Activated CD4-positive, alpha-beta T cell treated with anti-CD3 and anti-CD28 coated beads, Interleukin-2, amount 50 U/mL, for 4 hours (primary cell): ENCODE results near the gene PLA2G15.

ENCODE experiments used
- DNase-seq, 2 experiments: peaks; one replicate each; pipeline ENCODE4 v3.0.0-alpha.2; 2020

The PLA2G15 gene

GRCh38 chr16:68255712-68256111 is 10.5 kb downstream of the PLA2G15 start:
- DNase-seq: no peak

- no peak for DNase-seq
Measured at GRCh38 chr16:68257251-68257905, 12.2 kb downstream of the PLA2G15 start.

GRCh38 chr16:68257906-68258800 is 13.0 kb downstream of the PLA2G15 start:
- no peak for DNase-seq

- DNase-seq: no peak
Measured at GRCh38 chr16:68259007-68259825, 14.0 kb downstream of the PLA2G15 start.

DNA sequence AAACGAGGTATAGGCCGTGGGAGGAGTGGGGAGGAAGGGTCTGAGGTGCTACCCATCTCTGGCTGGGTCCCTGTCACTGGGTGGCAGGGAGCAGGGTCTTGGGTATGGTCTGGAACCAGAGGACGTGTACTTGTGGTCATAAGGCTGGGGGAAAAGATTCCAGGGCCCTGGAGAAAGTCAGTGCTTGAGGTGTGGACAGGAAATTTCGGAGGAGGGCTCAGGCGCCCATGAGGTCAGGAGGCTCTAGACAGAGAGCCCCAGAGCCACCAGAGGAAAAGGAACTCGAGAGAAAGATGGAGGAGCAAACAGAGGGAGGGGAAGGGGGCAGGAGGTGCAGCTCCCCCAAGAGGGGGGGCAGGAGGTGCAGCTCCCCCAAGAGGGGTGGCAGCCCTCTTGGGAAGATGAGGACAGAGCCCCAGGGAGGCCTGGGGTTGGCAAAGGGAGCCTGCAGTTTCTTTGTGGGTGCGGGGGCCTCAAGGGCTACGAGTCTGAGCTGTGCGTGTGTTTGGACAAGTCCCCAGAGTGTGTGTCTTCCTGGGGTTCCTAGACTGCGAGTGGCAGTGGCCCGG is 18.5 kb downstream of the PLA2G15 start:
- DNase-seq: no peak

- DNase-seq: peak; percentile 79 to 81
Measured at GRCh38 chr16:68264128-68265077, 19.2 kb downstream of the PLA2G15 start, which contains the start of gene SLC7A6. Gene SLC7A6 (plus strand): TSS chr16:68264526. CDS start chr16:68274727, 10,201 bp downstream.

- peak; percentile 51 to 53 for DNase-seq
Measured at GRCh38 chr16:68265078-68265920, 20.1 kb downstream of the PLA2G15 start.

GRCh38 chr16:68267612-68268405 is 22.6 kb downstream of the PLA2G15 start:
- no peak for DNase-seq

DNA sequence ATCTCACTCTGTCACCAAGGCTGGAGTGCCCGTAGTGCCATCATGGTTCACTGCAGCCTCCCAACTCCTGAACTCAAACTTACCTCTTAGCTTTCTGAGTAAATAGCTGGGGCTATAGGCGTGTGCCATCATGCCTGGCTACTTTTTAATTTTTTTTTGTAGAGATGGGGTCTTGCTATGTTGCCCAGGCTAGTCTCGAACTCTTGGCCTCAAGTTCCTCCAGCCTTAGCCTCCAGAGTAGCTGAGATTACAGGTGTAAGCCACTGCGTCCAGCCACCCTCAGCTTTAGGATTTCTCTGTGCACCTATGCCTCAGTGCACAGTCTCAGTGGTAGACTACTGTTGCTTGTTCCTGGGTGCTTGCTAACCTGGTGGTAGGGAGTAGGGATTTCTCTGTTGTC is 24.6 kb downstream of the PLA2G15 start:
- DNase-seq: no peak

DNA sequence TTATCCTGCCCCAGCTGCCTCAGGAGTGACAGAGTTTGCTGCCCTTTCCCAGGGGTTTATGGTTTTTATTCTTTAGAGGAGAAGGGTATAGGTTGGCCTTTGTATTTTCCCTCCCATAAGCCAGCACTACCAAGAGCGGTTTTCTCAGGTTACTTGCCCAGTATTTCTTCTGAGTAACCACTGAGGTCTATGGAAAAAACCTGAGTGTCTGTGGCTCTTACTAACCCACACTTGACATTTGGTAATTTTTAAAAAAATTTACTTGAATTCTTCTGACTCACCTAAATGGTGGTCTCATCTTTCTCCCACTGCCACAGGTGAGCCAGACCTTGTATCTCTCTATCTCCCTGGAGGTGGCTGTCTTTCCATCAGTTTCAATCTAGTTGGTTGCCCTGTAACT is 25.2 kb downstream of the PLA2G15 start:
- DNase-seq: no peak

DNA sequence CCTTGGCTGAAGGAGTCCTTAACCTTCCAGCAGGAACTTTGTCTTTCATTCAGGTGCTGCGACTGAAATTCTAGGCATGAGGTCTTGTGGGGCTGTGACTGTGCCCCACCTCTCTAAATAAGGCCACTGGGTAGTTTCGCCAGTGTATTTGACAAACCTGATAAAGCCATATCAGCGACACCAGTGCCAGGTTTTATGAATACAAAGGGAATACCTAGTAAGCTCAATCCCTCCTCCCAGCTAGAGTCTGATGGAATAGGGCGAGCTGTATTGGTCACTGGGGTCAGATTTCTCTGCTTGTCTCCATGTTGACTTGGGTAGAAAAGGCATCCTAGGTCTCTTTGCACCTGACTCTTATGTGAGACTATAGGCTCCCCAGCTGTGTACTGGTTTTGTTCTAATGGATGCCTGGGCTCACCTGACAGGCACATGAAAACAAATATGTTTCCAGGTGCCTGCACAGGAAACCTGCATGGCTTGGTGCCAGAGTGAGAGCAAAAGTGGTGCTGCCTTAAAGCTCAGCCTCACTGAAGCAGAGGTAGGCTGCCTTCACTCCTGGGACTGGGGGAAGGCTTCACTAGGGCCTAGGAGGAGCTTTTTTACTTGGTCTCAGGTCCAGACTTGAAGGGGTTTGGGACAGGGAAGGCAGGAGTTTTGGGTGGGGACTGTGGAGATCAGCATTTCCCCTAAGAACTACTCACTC is 27.5 kb downstream of the PLA2G15 start:
- DNase-seq: peak; percentile 35 to 45

DNA sequence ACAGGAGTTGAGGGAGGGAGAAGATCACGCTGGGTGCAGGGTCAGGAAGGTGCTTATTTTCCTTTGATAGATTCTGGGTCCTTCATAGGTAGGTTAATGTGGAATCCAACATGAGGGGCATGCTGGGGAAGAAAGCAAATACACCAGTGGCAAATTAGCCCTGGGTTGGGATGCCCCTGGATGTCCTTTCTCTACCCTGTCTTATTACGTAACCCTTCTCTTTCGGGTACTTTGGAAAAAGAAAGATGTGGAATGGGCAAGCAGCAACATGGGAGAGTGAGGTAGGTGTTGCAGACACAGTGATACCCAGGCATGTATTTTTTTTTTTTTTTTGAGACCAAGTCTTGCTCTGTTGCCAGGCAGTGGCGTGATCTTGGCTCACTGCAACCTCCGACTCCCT is 28.3 kb downstream of the PLA2G15 start:
- no peak for DNase-seq

DNA sequence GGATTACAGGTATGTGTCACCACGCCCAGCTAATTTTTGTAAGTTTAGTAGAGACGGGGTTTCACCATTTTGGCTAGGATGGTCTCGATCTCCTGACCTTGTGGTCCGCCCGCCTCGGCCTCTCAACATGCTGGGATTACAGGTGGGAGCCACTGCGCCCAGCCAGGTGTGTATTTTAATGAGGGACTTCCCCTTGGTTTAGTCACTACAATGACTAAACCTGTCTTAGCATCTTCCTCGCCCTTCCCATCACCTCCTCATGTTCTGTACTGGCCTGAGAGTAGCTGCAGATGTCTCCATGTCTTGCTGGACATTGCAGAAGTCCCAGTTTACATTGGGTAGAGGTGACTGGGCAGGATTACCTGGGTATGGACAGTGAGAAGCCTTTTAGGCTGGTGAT is 28.7 kb downstream of the PLA2G15 start:
- DNase-seq: no peak

GRCh38 chr16:68274441-68274840 is 29.3 kb downstream of the PLA2G15 start:
- DNase-seq: no peak

DNA sequence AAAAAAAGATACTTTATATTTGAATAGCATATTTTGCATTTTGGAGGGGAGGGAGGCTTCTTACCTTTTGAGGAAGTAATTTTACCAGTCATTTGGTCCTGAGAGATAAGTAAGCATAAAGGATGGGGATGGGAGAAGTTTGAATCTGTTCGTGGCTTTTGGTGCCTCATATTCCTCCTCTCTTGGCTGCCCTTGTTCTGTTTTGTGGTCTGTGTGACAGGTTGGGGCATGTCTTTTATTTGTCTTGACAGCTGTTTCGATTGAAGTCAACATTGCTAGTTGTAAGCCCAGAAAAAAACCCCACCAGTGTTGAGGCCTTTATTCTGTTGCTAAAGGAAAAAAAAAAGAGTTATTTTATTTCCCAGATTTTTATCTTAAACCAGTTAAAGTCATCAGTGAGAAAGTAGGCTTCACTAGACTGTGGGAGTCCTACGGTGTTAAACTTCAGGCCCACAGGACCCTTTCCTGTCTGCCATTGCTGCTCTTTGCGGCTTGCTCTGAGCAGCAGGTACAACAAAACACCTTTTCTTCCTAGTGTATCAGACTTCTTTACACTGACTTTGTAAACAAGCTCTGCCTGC is 30.5 kb downstream of the PLA2G15 start:
- no peak for DNase-seq

DNA sequence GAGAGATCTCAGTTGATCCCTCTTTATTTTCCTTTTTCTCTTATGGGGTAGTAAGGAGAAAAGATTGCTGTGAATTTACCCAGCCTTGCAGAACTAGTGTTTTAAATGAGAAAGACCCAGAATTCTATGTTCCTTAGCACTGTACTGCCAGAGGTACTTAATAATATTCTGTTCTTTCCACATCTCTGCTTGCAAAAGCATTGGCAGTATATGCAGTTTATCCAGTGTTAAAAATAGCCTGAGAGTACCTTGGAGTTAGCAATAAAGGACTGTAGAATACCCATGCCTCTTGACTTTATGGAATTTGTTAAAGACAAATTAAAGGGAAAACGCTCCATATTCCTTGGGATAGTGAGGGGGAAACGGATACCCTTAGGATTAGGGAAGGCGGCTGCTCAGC is 31.1 kb downstream of the PLA2G15 start:
- no peak for DNase-seq

DNA sequence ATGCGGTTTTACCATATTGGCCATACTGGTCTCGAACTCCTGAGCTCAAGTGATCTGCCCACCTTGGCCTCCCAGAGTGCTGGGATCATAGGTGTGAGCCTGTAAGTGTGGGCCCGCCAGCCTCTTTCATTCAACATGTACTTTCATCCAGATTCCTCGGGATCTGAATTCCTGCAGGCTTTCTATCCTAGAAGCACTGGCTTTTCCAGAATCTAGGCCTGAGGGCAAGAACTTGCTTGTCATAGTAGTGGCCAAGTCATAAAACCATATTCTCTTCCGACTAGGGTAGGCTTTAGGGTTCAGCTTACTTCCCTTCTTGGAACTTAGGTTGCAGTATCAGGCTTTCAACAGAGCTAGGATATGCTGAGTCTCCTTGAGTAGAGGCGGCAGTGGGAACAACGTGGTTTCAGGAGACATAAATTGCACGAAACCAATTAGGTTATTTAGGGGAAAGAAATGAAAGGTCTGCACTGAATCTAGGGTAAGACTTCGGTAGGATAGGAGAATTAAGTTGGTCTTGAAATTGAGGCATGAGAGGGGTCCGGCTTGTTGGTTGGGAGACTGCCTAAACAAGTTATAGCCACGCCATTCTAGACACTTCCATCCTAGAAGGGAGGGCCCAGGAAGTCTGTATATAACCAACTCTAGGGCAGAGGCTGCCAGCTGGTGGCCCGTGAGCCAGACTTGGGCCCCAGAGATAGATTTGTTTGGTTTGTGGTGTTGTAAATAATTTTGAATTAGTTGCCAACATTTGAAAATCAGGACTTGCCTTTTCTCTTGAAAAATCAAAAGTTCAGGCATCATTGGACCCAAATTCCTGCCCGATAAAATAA is 34.8 kb downstream of the PLA2G15 start:
- DNase-seq: no peak
